H9 (cell line): ENCODE measurements around the gene PARD6B. TPM values are rescaled to one million over a fixed set of nuclear protein-coding genes. Genes with fewer than 3 reads are reported as not detected.

Experiments
- DNase-seq: peaks from one replicate; pipeline ENCODE4 v3.0.0-alpha.2; 2017
- H2AFZ ChIP-seq: one replicate; pipeline ENCODE4 v1.6.1; 2013; ENCODE audit warnings: mild to moderate bottlenecking, low read length, control low read depth, moderate library complexity
- H2AK5ac ChIP-seq: 2 replicates; pipeline ENCODE4 v1.6.1; 2013; ENCODE audit warnings: low read length, control low read depth, mixed read lengths; ENCODE audit not compliant: insufficient read length
- H2BK120ac ChIP-seq: one replicate; pipeline ENCODE4 v1.6.1; 2013; ENCODE audit warnings: low read depth, mild to moderate bottlenecking, low read length, control low read depth, inconsistent platforms; ENCODE audit not compliant: poor library complexity, severe bottlenecking
- H2BK12ac ChIP-seq: 2 replicates; pipeline ENCODE4 v1.6.1; 2013; ENCODE audit warnings: low read length, control low read depth, mixed read lengths, low read depth; ENCODE audit not compliant: insufficient read length
- H2BK15ac ChIP-seq: 2 replicates; pipeline ENCODE4 v1.6.1; 2013; ENCODE audit warnings: low read depth, low read length, control low read depth
- H2BK20ac ChIP-seq: one replicate; pipeline ENCODE4 v1.6.1; 2013; ENCODE audit warnings: low read depth, mild to moderate bottlenecking, low read length, control low read depth, inconsistent platforms; ENCODE audit not compliant: poor library complexity, severe bottlenecking
- H2BK5ac ChIP-seq: 2 replicates; pipeline ENCODE4 v1.6.1; 2013; ENCODE audit warnings: low read length, control low read depth, mixed read lengths; ENCODE audit not compliant: insufficient read length
- H3K14ac ChIP-seq: 2 replicates; pipeline ENCODE4 v1.6.1; 2013; ENCODE audit warnings: low read length, control low read depth; ENCODE audit not compliant: insufficient read depth
- H3K18ac ChIP-seq: 2 replicates; pipeline ENCODE4 v1.6.1; 2013; ENCODE audit warnings: low read depth, mild to moderate bottlenecking, mixed read lengths, low read length, control low read depth; ENCODE audit not compliant: insufficient read length
- H3K23ac ChIP-seq: 2 replicates; pipeline ENCODE4 v1.6.1; 2013; ENCODE audit warnings: low read length, control low read depth, mixed read lengths, low read depth; ENCODE audit not compliant: insufficient read length
- H3K23me2 ChIP-seq: 2 replicates; pipeline ENCODE4 v1.6.1; 2013; ENCODE audit warnings: low read depth, mild to moderate bottlenecking, mixed read lengths, low read length, control low read depth; ENCODE audit not compliant: insufficient read length, poor library complexity, severe bottlenecking
- H3K27ac ChIP-seq: 2 replicates; pipeline ENCODE4 v1.5.1; 2013; ENCODE audit warnings: low read length, control low read depth, mixed read lengths, low read depth; ENCODE audit not compliant: insufficient read length
- H3K27me3 ChIP-seq: 2 replicates; pipeline ENCODE4 v1.6.1; 2013; ENCODE audit warnings: low read length, control low read depth, inconsistent platforms; ENCODE audit not compliant: insufficient read depth
- H3K4ac ChIP-seq: 2 replicates; pipeline ENCODE4 v1.6.1; 2013; ENCODE audit warnings: low read depth, mild to moderate bottlenecking, control low read depth, inconsistent platforms, low read length, moderate library complexity
- H3K4me1 ChIP-seq: 2 replicates; pipeline ENCODE4 v1.6.1; 2013; ENCODE audit warnings: low read length, control low read depth, inconsistent platforms; ENCODE audit not compliant: insufficient read depth
- H3K4me2 ChIP-seq: 2 replicates; pipeline ENCODE4 v1.6.1; 2013; ENCODE audit warnings: low read length, control low read depth, mixed read lengths; ENCODE audit not compliant: insufficient read length, insufficient read depth
- H3K56ac ChIP-seq: 2 replicates; pipeline ENCODE4 v1.6.1; 2013; ENCODE audit warnings: low read depth, mild to moderate bottlenecking, mixed read lengths, low read length, control low read depth; ENCODE audit not compliant: insufficient read length
- H3K79me1 ChIP-seq: 2 replicates; pipeline ENCODE4 v1.6.1; 2013; ENCODE audit warnings: low read depth, mild to moderate bottlenecking, moderate library complexity, low read length, control low read depth, inconsistent platforms; ENCODE audit not compliant: insufficient read depth, poor library complexity, severe bottlenecking
- H3K79me2 ChIP-seq: 2 replicates; pipeline ENCODE4 v1.6.1; 2013; ENCODE audit warnings: low read length, control low read depth, inconsistent platforms; ENCODE audit not compliant: insufficient read depth
- H3K9ac ChIP-seq: 2 replicates; pipeline ENCODE4 v1.6.1; 2013; ENCODE audit warnings: low read length, control low read depth, mixed read lengths; ENCODE audit not compliant: insufficient read length; ENCODE audit errors: extremely low read depth
- H3K9me3 ChIP-seq: one replicate; pipeline ENCODE4 v1.6.1; 2013; ENCODE audit warnings: low read depth, low read length, inconsistent platforms; ENCODE audit not compliant: control insufficient read depth
- H3T11ph ChIP-seq: one replicate; pipeline ENCODE4 v1.6.1; 2013; ENCODE audit warnings: mild to moderate bottlenecking, low read length, control low read depth, inconsistent platforms
- H4K20me1 ChIP-seq: one replicate; pipeline ENCODE4 v1.6.1; 2013; ENCODE audit not compliant: control insufficient read depth, insufficient read length, insufficient read depth
- H4K5ac ChIP-seq: 2 replicates; pipeline ENCODE4 v1.6.1; 2013; ENCODE audit warnings: low read depth, mild to moderate bottlenecking, mixed read lengths, low read length, control low read depth; ENCODE audit not compliant: insufficient read length
- H4K8ac ChIP-seq: replicated peaks from 2 replicates; pipeline ENCODE4 v1.6.1; 2013; ENCODE audit warnings: low read length, control low read depth, mixed read lengths, low read depth; ENCODE audit not compliant: insufficient read length
- H4K91ac ChIP-seq: 2 replicates; pipeline ENCODE4 v1.6.1; 2013; ENCODE audit warnings: low read depth, mild to moderate bottlenecking, moderate library complexity, mixed read lengths, low read length, control low read depth; ENCODE audit not compliant: insufficient read length
- H3K27ac Mint-ChIP-seq, 3 experiments: 2 replicates in 2 of 3; 3 replicates in 1 of 3; pipeline ENCODE4 v1.8.0; 2020 to 2021; ENCODE audit warnings: mixed read lengths in 3 of 3, mild to moderate bottlenecking in 1 of 3, moderate library complexity in 1 of 3
- H3K27me3 Mint-ChIP-seq: 2 replicates; pipeline ENCODE4 v1.8.0; 2021; ENCODE audit warnings: low read depth, mild to moderate bottlenecking, moderate library complexity, mixed read lengths
- H3K36me3 Mint-ChIP-seq, 3 experiments: 2 replicates in 2 of 3; 3 replicates in 1 of 3; pipeline ENCODE4 v1.8.0; 2020 to 2021; ENCODE audit warnings: low read depth in 3 of 3, mixed read lengths in 3 of 3; ENCODE audit not compliant: insufficient read depth in 1 of 3
- H3K4me1 Mint-ChIP-seq, 2 experiments: 2 replicates each; pipeline ENCODE4 v1.8.0; 2020; ENCODE audit warnings: mixed read lengths in 2 of 2
- H3K4me3 Mint-ChIP-seq, 2 experiments: 2 replicates in 1 of 2; 3 replicates in 1 of 2; pipeline ENCODE4 v1.8.0; 2020 to 2021; ENCODE audit warnings: mild to moderate bottlenecking in 2 of 2, mixed read lengths in 2 of 2, moderate library complexity in 1 of 2
- H3K9me3 Mint-ChIP-seq, 2 experiments: 2 replicates in 1 of 2; 3 replicates in 1 of 2; pipeline ENCODE4 v1.8.0; 2020; ENCODE audit warnings: mild to moderate bottlenecking in 2 of 2, mixed read lengths in 2 of 2, moderate library complexity in 1 of 2
- WGBS: extraction: QIAGEN DNeasy Blood & Tissue Kit; methylation state at CpG from one replicate; pipeline ENCODE4 v1.1.7; 2013; ENCODE audit warnings: missing lambda C conversion rate, low lambda C conversion rate, mixed read lengths; ENCODE audit not compliant: insufficient read length; ENCODE audit errors: extremely low coverage; 5-methylcytosine and 5-hydroxymethylcytosine counted together
- total RNA-seq: library from RNA; stranded (reverse); gene quantifications from 2 replicates; pipeline ENCODE4 v1.2.1, GENCODE V29; 2021
- TF ChIP-seq, protein P1 (sequence below): fragments of 200-600 bp; sonication (generic); conservative IDR thresholded peaks from 3 replicates; pipeline ENCODE4 v1.8.0; 2021; ENCODE audit warnings: antibody characterized with exemption, mild to moderate bottlenecking

PARD6B gene
- total RNA-seq, 1 experiment from 2014 or later, result 27.4 TPM

DNA sequence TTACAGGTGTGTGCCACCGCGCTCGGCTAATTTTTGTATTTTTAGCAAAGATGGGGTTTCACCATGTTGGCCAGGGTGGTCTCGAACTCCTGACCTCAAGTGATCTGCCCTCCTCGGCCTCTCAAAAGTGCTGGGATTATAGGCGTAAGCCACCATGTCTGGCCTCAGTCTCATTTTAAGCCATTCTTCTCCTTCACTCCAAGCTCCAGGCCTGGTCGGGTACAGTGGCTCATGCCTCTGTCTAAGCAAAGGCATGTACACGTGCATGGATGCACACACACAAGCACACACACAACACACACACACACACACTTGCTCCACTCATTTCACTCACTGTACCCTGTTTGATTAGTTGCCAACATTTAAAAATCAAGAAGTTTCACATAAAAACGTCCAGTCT lies 7.7 kb upstream of the PARD6B start:
- Histone ChIP-seq H3K27ac (no peak overlapping the region), H2AFZ (no peak overlapping the region), H3K9me3 (no peaks in the 10 kb centered on the region), H2AK5ac (no peak overlapping the region), H3K4me2 (no peak overlapping the region), H4K20me1 (no peaks in the 10 kb centered on the region), H2BK120ac (no peak overlapping the region), H4K8ac (no peak overlapping the region), H3K4ac (no peak overlapping the region), H3K23me2 (no peaks in the 10 kb centered on the region), H2BK15ac (no peak overlapping the region), H4K91ac (no peak overlapping the region), H3K18ac (no peak overlapping the region), H3K27me3 (no peaks in the 10 kb centered on the region), H3T11ph (no peak overlapping the region), H3K79me2 (no peaks in the 10 kb centered on the region), H3K23ac (no peak overlapping the region), H3K79me1 (no peaks in the 10 kb centered on the region), H2BK12ac (no peak overlapping the region), H2BK20ac (no peak overlapping the region), H3K4me1 (no peaks in the 10 kb centered on the region; the same call in 1 of the 2 replicates), H2BK5ac (no peak overlapping the region), H3K9ac (no peak overlapping the region), H3K56ac (no peak overlapping the region), H4K5ac (no peak overlapping the region), H3K14ac (no peak overlapping the region)
- Mint-ChIP-seq H3K4me3 (no peak overlapping the region), H3K4me1 (peaks cover 0 to 2% of the 10 kb centered on the region in 2 experiments; a peak in 2 of 4 replicates), H3K36me3 (no peaks in the 10 kb centered on the region), H3K27me3 (no peaks in the 10 kb centered on the region), H3K27ac (no peak overlapping the region; a peak in 2 of 7 replicates), H3K9me3 (no peaks in the 10 kb centered on the region)
- TF ChIP-seq, protein P1, sequence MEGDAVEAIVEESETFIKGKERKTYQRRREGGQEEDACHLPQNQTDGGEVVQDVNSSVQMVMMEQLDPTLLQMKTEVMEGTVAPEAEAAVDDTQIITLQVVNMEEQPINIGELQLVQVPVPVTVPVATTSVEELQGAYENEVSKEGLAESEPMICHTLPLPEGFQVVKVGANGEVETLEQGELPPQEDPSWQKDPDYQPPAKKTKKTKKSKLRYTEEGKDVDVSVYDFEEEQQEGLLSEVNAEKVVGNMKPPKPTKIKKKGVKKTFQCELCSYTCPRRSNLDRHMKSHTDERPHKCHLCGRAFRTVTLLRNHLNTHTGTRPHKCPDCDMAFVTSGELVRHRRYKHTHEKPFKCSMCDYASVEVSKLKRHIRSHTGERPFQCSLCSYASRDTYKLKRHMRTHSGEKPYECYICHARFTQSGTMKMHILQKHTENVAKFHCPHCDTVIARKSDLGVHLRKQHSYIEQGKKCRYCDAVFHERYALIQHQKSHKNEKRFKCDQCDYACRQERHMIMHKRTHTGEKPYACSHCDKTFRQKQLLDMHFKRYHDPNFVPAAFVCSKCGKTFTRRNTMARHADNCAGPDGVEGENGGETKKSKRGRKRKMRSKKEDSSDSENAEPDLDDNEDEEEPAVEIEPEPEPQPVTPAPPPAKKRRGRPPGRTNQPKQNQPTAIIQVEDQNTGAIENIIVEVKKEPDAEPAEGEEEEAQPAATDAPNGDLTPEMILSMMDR, result no peak
- no CpG with 5 or more reads among the region's 9 CpGs for WGBS
- DNase-seq, result no peak
